AG04449 (cell line): Measurements from ENCODE around the gene MYO16.

Experiments
- CTCF ChIA-PET: fragments of 350-600 bp; formaldehyde crosslinking; extraction: SDS; loops from one replicate; lab custom pipeline; 2021; ENCODE audit warnings: antibody characterized with exemption; lab: Yijun Ruan, JAX
- POLR2A ChIA-PET: fragments of 400-600, 350-600 bp; formaldehyde crosslinking; extraction: SDS; loops from one replicate; lab custom pipeline; 2020; ENCODE audit warnings: antibody characterized with exemption, inconsistent platforms; lab: Yijun Ruan, JAX
- DNase-seq: peaks from one replicate; pipeline ENCODE4 v3.0.0-alpha.2; 2010; ENCODE audit warnings: low read depth, low spot score
- H3K4me3 ChIP-seq: 2 replicates; pipeline ENCODE4 v1.5.1; 2011; ENCODE audit warnings: low read depth, mild to moderate bottlenecking, control low read depth, low read length
- CTCF ChIP-seq: IDR thresholded peaks from one replicate; pipeline ENCODE4 v1.5.1; 2011; ENCODE audit warnings: mild to moderate bottlenecking, moderate library complexity, low read length, control low read depth, inconsistent platforms; ENCODE audit not compliant: insufficient read depth; ENCODE audit errors: missing control alignments

Gene MYO16

GRCh38 chr13:108624108-108624507 is 5.3 kb upstream of the MYO16 start:
- POLR2A ChIA-PET, result no interaction called here
- no peak for TF ChIP-seq CTCF
- CTCF ChIA-PET, result no interaction called here
- H3K4me3 ChIP-seq, result no peak overlapping the region
- DNase-seq, result no peak

- TF ChIP-seq CTCF, result no peak
- POLR2A ChIA-PET, result no interaction called here
- no peak for DNase-seq
- H3K4me3 ChIP-seq, result no peak overlapping the region
- CTCF ChIA-PET, result no interaction called here
These were observed 4.4 kb upstream of the MYO16 start for GRCh38 chr13:108624979-108625378.

GRCh38 chr13:108629988-108630387 is 577 bp downstream of the MYO16 start:
- ChIA-PET CTCF (no interaction called here), POLR2A (no interaction called here)
- no peak for DNase-seq
- TF ChIP-seq CTCF, result no peak
- no peak overlapping the region for H3K4me3 ChIP-seq

GRCh38 chr13:108632649-108633167 is 3.3 kb downstream of the MYO16 start:
- TF ChIP-seq CTCF, result no peak
- DNase-seq, result no peak
- no peak overlapping the region for H3K4me3 ChIP-seq
- CTCF ChIA-PET, result no interaction called here
- POLR2A ChIA-PET, result no interaction called here

GRCh38 chr13:108638901-108639300 is 9.5 kb downstream of the MYO16 start:
- H3K4me3 ChIP-seq, result no peak overlapping the region
- DNase-seq, result no peak
- POLR2A ChIA-PET, result no interaction called here
- no peak for TF ChIP-seq CTCF
- CTCF ChIA-PET, result no interaction called here

GRCh38 chr13:108643646-108644353 is 14.4 kb downstream of the MYO16 start:
- ChIA-PET CTCF (no interaction called here), POLR2A (no interaction called here)
- no peak for TF ChIP-seq CTCF
- no peak overlapping the region for H3K4me3 ChIP-seq
- no peak for DNase-seq
